Measurements from ENCODE around the gene LRRC57.

LRRC57 gene

GRCh38 chr15:42549741-42550392 lies 1.3 kb upstream of the LRRC57 start:
- DNase-seq (ENCODE audit: low read depth, low spot score): no peak

GRCh38 chr15:42549032-42549491 lies 469 bp upstream of the LRRC57 start:
- no peak for DNase-seq (ENCODE audit: low read depth, low spot score)

GRCh38 chr15:42547918-42548248 lies 710 bp downstream of the LRRC57 start:
- DNase-seq (ENCODE audit: low read depth, low spot score): no peak

GRCh38 chr15:42544853-42545629 lies 3.6 kb downstream of the LRRC57 start:
- DNase-seq (ENCODE audit: low read depth, low spot score): no peak

- no peak for DNase-seq (ENCODE audit: low read depth, low spot score)
Measured at GRCh38 chr15:42533246-42533645, 15.3 kb downstream of the LRRC57 start.

- no peak for DNase-seq (ENCODE audit: low read depth, low spot score)
Measured at GRCh38 chr15:42528970-42529369, 19.6 kb downstream of the LRRC57 start.

GRCh38 chr15:42523331-42523730 lies 25.3 kb downstream of the LRRC57 start:
- no peak for DNase-seq (ENCODE audit: low read depth, low spot score)

GRCh38 chr15:42511007-42511391 lies 37.6 kb downstream of the LRRC57 start:
- DNase-seq (ENCODE audit: low read depth, low spot score): no peak

- no peak for DNase-seq (ENCODE audit: low read depth, low spot score)
Measured at GRCh38 chr15:42510258-42511006, 38.2 kb downstream of the LRRC57 start.

GRCh38 chr15:42508263-42508690 lies 40.3 kb downstream of the LRRC57 start:
- no peak for DNase-seq (ENCODE audit: low read depth, low spot score)

GRCh38 chr15:42507514-42507913 lies 41.1 kb downstream of the LRRC57 start:
- DNase-seq (ENCODE audit: low read depth, low spot score): no peak

GRCh38 chr15:42504631-42505030 lies 44.0 kb downstream of the LRRC57 start:
- no peak for DNase-seq (ENCODE audit: low read depth, low spot score)

- DNase-seq (ENCODE audit: low read depth, low spot score): no peak
Measured at GRCh38 chr15:42503825-42504224, 44.8 kb downstream of the LRRC57 start.

GRCh38 chr15:42502477-42502876 lies 46.1 kb downstream of the LRRC57 start:
- no peak for DNase-seq (ENCODE audit: low read depth, low spot score)

- DNase-seq (ENCODE audit: low read depth, low spot score): peak; percentile 6
Measured at GRCh38 chr15:42499858-42500609, 48.6 kb downstream of the LRRC57 start.

GRCh38 chr15:42498212-42499068 lies 50.2 kb downstream of the LRRC57 start:
- peak; percentile 22 for DNase-seq (ENCODE audit: low read depth, low spot score)

GRCh38 chr15:42495361-42496212 lies 53.0 kb downstream of the LRRC57 start, which contains the start of gene SNAP23:
Gene SNAP23 (plus strand): TSS chr15:42495634. CDS start chr15:42511847, 16,213 bp downstream.
- DNase-seq (ENCODE audit: low read depth, low spot score): peak; percentile 95

GRCh38 chr15:42494998-42495360 lies 53.6 kb downstream of the LRRC57 start:
- no peak for DNase-seq (ENCODE audit: low read depth, low spot score)

- DNase-seq (ENCODE audit: low read depth, low spot score): no peak
Measured at GRCh38 chr15:42493679-42494078, 54.9 kb downstream of the LRRC57 start.

All from ELF-1 (cell line).